NCI-H1930 (cell line): Measurements from ENCODE around the gene WIPF2.
"Not testable (repeated sequence)": the region's sequence is repeated elsewhere in the genome, so short reads cannot be mapped to it uniquely, and the experiment has no call there.

Experiments
- DNase-seq, 2 experiments: peaks; one replicate each; lab custom pipeline; 2025; lab: John Stamatoyannopoulos, UW

Gene WIPF2

GRCh38 chr17:40191237-40192208 is 27.6 kb upstream of the WIPF2 start:
- peak; percentile 57 to 68 for DNase-seq

GRCh38 chr17:40192961-40193360 is 26.1 kb upstream of the WIPF2 start:
- DNase-seq, result no peak

GRCh38 chr17:40194821-40195220 is 24.3 kb upstream of the WIPF2 start:
- DNase-seq, result no peak

- DNase-seq, result no peak
These were observed 21.6 kb upstream of the WIPF2 start for GRCh38 chr17:40197550-40197949.

- DNase-seq, result not testable (repeated sequence)
These were observed 21.1 kb upstream of the WIPF2 start for GRCh38 chr17:40197965-40198456.

GRCh38 chr17:40198576-40198975 is 20.5 kb upstream of the WIPF2 start:
- DNase-seq, result no peak

- DNase-seq, result no peak
These were observed 16.0 kb upstream of the WIPF2 start for GRCh38 chr17:40203131-40203530.

GRCh38 chr17:40206193-40206592 is 12.9 kb upstream of the WIPF2 start:
- DNase-seq, result not testable (repeated sequence)

GRCh38 chr17:40209404-40210093 is 9.6 kb upstream of the WIPF2 start:
- DNase-seq, result no peak

GRCh38 chr17:40213914-40214313 is 5.2 kb upstream of the WIPF2 start:
- not testable (repeated sequence) for DNase-seq

GRCh38 chr17:40218006-40218739 is 931 bp upstream of the WIPF2 start:
- DNase-seq, result no peak

- DNase-seq, result peak in 1 of 2 experiments; percentile 68
These were observed 662 bp downstream of the WIPF2 start for GRCh38 chr17:40219594-40220338.

- no peak for DNase-seq
These were observed 5.8 kb downstream of the WIPF2 start for GRCh38 chr17:40224718-40225550.

- DNase-seq, result not testable (repeated sequence)
These were observed 10.0 kb downstream of the WIPF2 start for GRCh38 chr17:40229146-40229545.

- DNase-seq, result no peak
These were observed 11.6 kb downstream of the WIPF2 start for GRCh38 chr17:40230670-40231069.

- DNase-seq, result not testable (repeated sequence)
These were observed 12.8 kb downstream of the WIPF2 start for GRCh38 chr17:40231928-40232327.

- DNase-seq, result no peak
These were observed 22.2 kb downstream of the WIPF2 start for GRCh38 chr17:40241252-40241834.

GRCh38 chr17:40242774-40243173 is 23.7 kb downstream of the WIPF2 start:
- no peak for DNase-seq

GRCh38 chr17:40243761-40244160 is 24.7 kb downstream of the WIPF2 start:
- DNase-seq, result no peak

- DNase-seq, result no peak
These were observed 25.2 kb downstream of the WIPF2 start for GRCh38 chr17:40244255-40244654.
